ENCODE data around the gene MYO16.

The MYO16 gene

GRCh38 chr13:109105899-109106298 is 476.5 kb downstream of the MYO16 start:
- no peak for DNase-seq (ENCODE audit: insufficient read length, low spot score)
- no peak for FAIRE-seq

- DNase-seq (ENCODE audit: insufficient read length, low spot score) (no peak), FAIRE-seq (no peak)
Observed at GRCh38 chr13:109110159-109110558, 480.7 kb downstream of the MYO16 start.

- DNase-seq (ENCODE audit: insufficient read length, low spot score): no peak
- FAIRE-seq: no peak
Observed at GRCh38 chr13:109111141-109111540, 481.7 kb downstream of the MYO16 start.

- FAIRE-seq (no peak), DNase-seq (ENCODE audit: insufficient read length, low spot score) (no peak)
Observed at GRCh38 chr13:109113427-109113826, 484.0 kb downstream of the MYO16 start.

- FAIRE-seq (no peak), DNase-seq (ENCODE audit: insufficient read length, low spot score) (no peak)
Observed at GRCh38 chr13:109114162-109114561, 484.8 kb downstream of the MYO16 start.

GRCh38 chr13:109114991-109115390 is 485.6 kb downstream of the MYO16 start:
- DNase-seq (ENCODE audit: insufficient read length, low spot score) (no peak), FAIRE-seq (no peak)

- DNase-seq (ENCODE audit: insufficient read length, low spot score): no peak
- FAIRE-seq: no peak
Observed at GRCh38 chr13:109118521-109118920, 489.1 kb downstream of the MYO16 start.

GRCh38 chr13:109119896-109120295 is 490.5 kb downstream of the MYO16 start:
- FAIRE-seq: no peak
- no peak for DNase-seq (ENCODE audit: insufficient read length, low spot score)

- no peak for FAIRE-seq
- no peak for DNase-seq (ENCODE audit: insufficient read length, low spot score)
Observed at GRCh38 chr13:109121826-109122225, 492.4 kb downstream of the MYO16 start.

GRCh38 chr13:109123971-109124370 is 494.6 kb downstream of the MYO16 start:
- DNase-seq (ENCODE audit: insufficient read length, low spot score) (no peak), FAIRE-seq (no peak)

GRCh38 chr13:109126178-109126577 is 496.8 kb downstream of the MYO16 start:
- FAIRE-seq: no peak

GRCh38 chr13:109126891-109127641 is 497.7 kb downstream of the MYO16 start:
- FAIRE-seq: no peak
- no peak for DNase-seq (ENCODE audit: insufficient read length, low spot score)

More at GRCh38 chr13:109126178-109126577, 496.8 kb downstream of the MYO16 start:
- DNase-seq (ENCODE audit: insufficient read length, low spot score): no peak

- FAIRE-seq: no peak
- no peak for DNase-seq (ENCODE audit: insufficient read length, low spot score)
Observed at GRCh38 chr13:109128121-109128520, 498.7 kb downstream of the MYO16 start.

- FAIRE-seq (no peak), DNase-seq (ENCODE audit: insufficient read length, low spot score) (no peak)
Observed at GRCh38 chr13:109130093-109130835, 500.9 kb downstream of the MYO16 start.

GRCh38 chr13:109131698-109132257 is 502.4 kb downstream of the MYO16 start:
- DNase-seq (ENCODE audit: insufficient read length, low spot score) (no peak), FAIRE-seq (no peak)

- no peak for DNase-seq (ENCODE audit: insufficient read length, low spot score)
- no peak for FAIRE-seq
Observed at GRCh38 chr13:109135018-109135417, 505.6 kb downstream of the MYO16 start.

- FAIRE-seq: no peak
- DNase-seq (ENCODE audit: insufficient read length, low spot score): no peak
Observed at GRCh38 chr13:109136873-109137272, 507.5 kb downstream of the MYO16 start.

GRCh38 chr13:109139346-109139745 is 509.9 kb downstream of the MYO16 start:
- no peak for FAIRE-seq

GRCh38 chr13:109140054-109140453 is 510.6 kb downstream of the MYO16 start:
- no peak for FAIRE-seq

More at GRCh38 chr13:109139346-109139745, 509.9 kb downstream of the MYO16 start:
- no peak for DNase-seq (ENCODE audit: insufficient read length, low spot score)

GRCh38 chr13:109140479-109141349 is 511.3 kb downstream of the MYO16 start:
- FAIRE-seq (no peak), DNase-seq (ENCODE audit: insufficient read length, low spot score) (no peak)

More at GRCh38 chr13:109140054-109140453, 510.6 kb downstream of the MYO16 start:
- no peak for DNase-seq (ENCODE audit: insufficient read length, low spot score)

GRCh38 chr13:109141706-109142105 is 512.3 kb downstream of the MYO16 start:
- FAIRE-seq (no peak), DNase-seq (ENCODE audit: insufficient read length, low spot score) (no peak)

Measured in HTR-8/SVneo (cell line).